GM12801 (cell line): ENCODE results near the gene IFTAP.

Source experiments
- CTCF ChIP-seq: IDR thresholded peaks from one replicate; pipeline ENCODE4 v1.5.1; 2011; ENCODE audit warnings: control low read depth; ENCODE audit not compliant: insufficient read length; ENCODE audit errors: extremely low read depth

IFTAP gene

DNA sequence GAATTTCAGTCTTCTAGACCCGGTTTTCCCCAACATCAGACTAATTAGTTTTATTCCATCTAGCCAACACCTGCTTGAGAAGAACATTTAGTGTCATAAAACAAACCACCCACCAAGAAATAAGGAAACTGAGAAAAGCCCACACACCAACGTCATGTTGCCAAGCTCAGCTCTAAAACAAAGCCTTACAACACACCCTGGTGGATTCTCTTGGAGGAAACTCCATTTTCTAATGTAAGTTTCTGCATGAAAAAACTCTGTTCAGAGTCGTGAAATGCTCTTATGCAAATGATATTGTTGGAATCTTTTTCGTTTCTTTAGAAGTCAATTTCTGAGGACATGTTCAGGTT is 108.7 kb downstream of the IFTAP start:
- TF ChIP-seq CTCF = no peak
